HG02840 (cell line): ENCODE measurements around the gene PSME1.
A peak's percentile ranks its signal among the peaks of the same experiment; 100 is the strongest.

Source experiments
- ATAC-seq: cut with Tn5 transposase; IDR thresholded peaks from one replicate; pipeline ENCODE4 v1.9.1; 2021; ENCODE audit warnings: mild to moderate bottlenecking, moderate library complexity, moderate number of reproducible peaks; ENCODE audit not compliant: unreplicated experiment, low FRiP score

PSME1 gene

GRCh38 chr14:24135834-24136683 is at the start of gene PSME1:
Gene PSME1, plus strand, starts transcription at chr14:24136194. Its CDS starts 69 bp downstream, at chr14:24136263.
- peak; percentile 84 for ATAC-seq

- no peak for ATAC-seq
These were observed 49.0 kb upstream of the PSME1 start for GRCh38 chr14:24087004-24087403.

- no peak for ATAC-seq
These were observed 47.9 kb upstream of the PSME1 start for GRCh38 chr14:24088095-24088494.

GRCh38 chr14:24089890-24090289 is 46.1 kb upstream of the PSME1 start:
- ATAC-seq = no peak

GRCh38 chr14:24092110-24092504 is 43.9 kb upstream of the PSME1 start:
- no peak for ATAC-seq

GRCh38 chr14:24092505-24093206 is 43.3 kb upstream of the PSME1 start:
- ATAC-seq = no peak

- no peak for ATAC-seq
These were observed 42.6 kb upstream of the PSME1 start for GRCh38 chr14:24093207-24093900.

GRCh38 chr14:24093901-24094840 is 41.8 kb upstream of the PSME1 start, which contains the start of gene PCK2:
Gene PCK2, plus strand, starts transcription at chr14:24094311. Its CDS starts 95 bp downstream, at chr14:24094406.
- ATAC-seq = peak; percentile 34

GRCh38 chr14:24094841-24095270 is 41.1 kb upstream of the PSME1 start:
- peak; percentile 3 for ATAC-seq

- peak; percentile 43 for ATAC-seq
These were observed 40.5 kb upstream of the PSME1 start for GRCh38 chr14:24095271-24096068.

- ATAC-seq = no peak
These were observed 39.3 kb upstream of the PSME1 start for GRCh38 chr14:24096545-24097181.

- ATAC-seq = no peak
These were observed 37.6 kb upstream of the PSME1 start for GRCh38 chr14:24098229-24098926.

GRCh38 chr14:24098927-24099813 is 36.8 kb upstream of the PSME1 start:
- ATAC-seq = no peak

- no peak for ATAC-seq
These were observed 35.6 kb upstream of the PSME1 start for GRCh38 chr14:24100197-24100981.

- ATAC-seq = no peak
These were observed 35.0 kb upstream of the PSME1 start for GRCh38 chr14:24100982-24101494.
